Stomach smooth muscle (tissue), 2 donors: ENCODE results near the gene SECTM1.

ENCODE experiments used
- H3K27ac ChIP-seq: one replicate; pipeline ENCODE4 v1.7.0; 2013; ENCODE audit warnings: mild to moderate bottlenecking, low read length, inconsistent platforms
- H3K27me3 ChIP-seq, 2 donors: one replicate each; pipeline ENCODE4 v1.7.0; 2013; ENCODE audit warnings: low read length in 2 of 2; ENCODE audit not compliant: insufficient read depth in 2 of 2, control insufficient read depth in 1 of 2
- H3K36me3 ChIP-seq, 2 donors: one replicate each; pipeline ENCODE4 v1.7.0; 2013; ENCODE audit warnings: low read length in 2 of 2; ENCODE audit not compliant: control insufficient read depth in 2 of 2, insufficient read depth in 2 of 2
- H3K4me1 ChIP-seq: one replicate; pipeline ENCODE4 v1.7.0; 2013; ENCODE audit warnings: low read length; ENCODE audit not compliant: control insufficient read depth, insufficient read depth
- H3K4me3 ChIP-seq, 2 donors: one replicate each; pipeline ENCODE4 v1.7.0; 2013; ENCODE audit warnings: low read length in 2 of 2
- H3K9ac ChIP-seq, 2 donors: one replicate each; pipeline ENCODE4 v1.7.0; 2013; ENCODE audit warnings: low read length in 2 of 2, mild to moderate bottlenecking in 1 of 2
- H3K9me3 ChIP-seq, 2 donors: one replicate each; pipeline ENCODE4 v1.7.0; 2013; ENCODE audit warnings: low read length in 2 of 2; ENCODE audit not compliant: control insufficient read depth in 2 of 2
- donor health status: healthy.
- donor health status: Pancreatic carcinoma.

SECTM1 gene

GRCh38 chr17:82271401-82271800 lies 62.2 kb downstream of the SECTM1 start:
- peak overlapping the region; percentile 43 for H3K27ac ChIP-seq
- H3K4me3 ChIP-seq: peak overlapping the region; percentile 40 to 86
- H3K9me3 ChIP-seq: no peaks in the 10 kb centered on the region
- H3K27me3 ChIP-seq: no peaks in the 10 kb centered on the region
- H3K4me1 ChIP-seq: peaks cover 72% of the 10 kb centered on the region
- H3K9ac ChIP-seq: peak overlapping the region in 1 of 2 donors; percentile 84
- H3K36me3 ChIP-seq: peaks cover 8 to 16% of the 10 kb centered on the region in 2 donors
